Vagina (tissue), 2 donors: Measurements from ENCODE around the gene CFP.

Experiments
- CTCF ChIP-seq, 3 experiments: fragments of 450-650 bp in 2 of 3; fragments of 200-600 bp in 1 of 3; sonication (generic) in 1 of 3; IDR thresholded peaks; one replicate each; pipeline ENCODE4 v1.5.1; 2017 to 2019; ENCODE audit warnings: antibody characterized with exemption in 3 of 3, mild to moderate bottlenecking in 2 of 3, moderate library complexity in 2 of 3
- POLR2A ChIP-seq, 2 donors: fragments of 450-650 bp; IDR thresholded peaks; one replicate each; pipeline ENCODE4 v1.6.1; 2017; ENCODE audit warnings: antibody characterized with exemption in 2 of 2, mild to moderate bottlenecking in 2 of 2, moderate library complexity in 2 of 2
- POLR2AphosphoS5 ChIP-seq, 2 donors: sonication (generic); formaldehyde crosslinking; IDR thresholded peaks; one replicate each; pipeline ENCODE4 v1.9.0; 2017; ENCODE audit warnings: antibody characterized with exemption in 2 of 2, mild to moderate bottlenecking in 2 of 2, low read depth in 1 of 2; ENCODE audit not compliant: insufficient read depth in 1 of 2

DNA sequence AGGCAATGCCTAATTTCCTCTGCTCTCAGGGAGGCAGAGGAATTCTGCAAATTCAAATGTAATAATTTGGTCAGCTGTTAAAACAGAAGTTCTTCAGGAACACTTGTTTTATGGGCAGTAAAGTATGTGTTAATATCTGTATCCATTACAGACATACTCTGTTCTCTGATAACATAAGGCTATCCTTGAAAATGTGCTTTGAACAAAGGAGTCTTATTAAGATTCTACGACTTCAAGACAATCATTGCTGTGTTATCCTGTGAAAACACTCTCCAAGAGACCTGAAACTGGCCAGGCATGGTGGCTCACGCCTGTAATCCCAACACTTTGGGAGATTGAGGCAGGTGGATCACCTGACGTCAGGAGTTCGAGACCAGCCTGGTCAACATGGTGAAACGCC lies 1.9 kb upstream of the CFP start:
- TF ChIP-seq CTCF (IDR thresholded peaks at IDR 0.05) (no peak), POLR2A (IDR thresholded peaks at IDR 0.05) (no peak), POLR2AphosphoS5 (IDR thresholded peaks at IDR 0.05; ENCODE audit: insufficient read depth in 1 of 2, low read depth in 1 of 2) (no peak)
